H1 (cell line): Measurements from ENCODE around the gene MAPK9. TPM values are rescaled to one million over a fixed set of nuclear protein-coding genes. Genes with fewer than 3 reads are reported as not detected.

Experiments used
- CTCF ChIA-PET: fragments of 300-600 bp; sonication (Branson Sonifier 250); formaldehyde crosslinking; loops from one replicate; lab custom pipeline; 2021; ENCODE audit not compliant: partially characterized antibody; lab: Charles Lee
- POLR2A ChIA-PET: fragments of 300-600 bp; sonication (Branson Sonifier 250); formaldehyde crosslinking; loops from one replicate; lab custom pipeline; 2021; ENCODE audit warnings: inconsistent platforms; ENCODE audit not compliant: partially characterized antibody; lab: Charles Lee
- DNase-seq, 2 experiments: peaks; one replicate each; pipeline versions ENCODE4 v3.0.0 to v3.0.0-alpha.2; 2010 to 2022; ENCODE audit warnings: low spot score in 2 of 2, low read depth in 1 of 2, mixed read lengths in 1 of 2
- FAIRE-seq: peaks from 2 replicates; lab custom pipeline; 2011; peaks lifted over from hg19 to GRCh38; lab: Jason Lieb, UNC
- H2AFZ ChIP-seq: 2 replicates; pipeline ENCODE4 v1.8.1; 2012; ENCODE audit warnings: low read length, inconsistent platforms
- H2AK5ac ChIP-seq: 2 replicates; pipeline ENCODE4 v1.6.1; 2013; ENCODE audit warnings: low read depth, low read length
- H2BK120ac ChIP-seq: replicated peaks from 2 replicates; pipeline ENCODE3; 2013; ENCODE audit warnings: low read depth, low read length, inconsistent platforms
- H2BK12ac ChIP-seq: 2 replicates; pipeline ENCODE4 v1.6.1; 2013; ENCODE audit warnings: low read depth, low read length
- H2BK15ac ChIP-seq: 2 replicates; pipeline ENCODE4 v1.6.1; 2013; ENCODE audit warnings: low read length
- H2BK20ac ChIP-seq: 2 replicates; pipeline ENCODE4 v1.6.1; 2013; ENCODE audit warnings: low read length
- H2BK5ac ChIP-seq: 2 replicates; pipeline ENCODE4 v1.6.1; 2013; ENCODE audit warnings: low read depth, low read length
- H3K14ac ChIP-seq: 2 replicates; pipeline ENCODE4 v1.6.1; 2013; ENCODE audit warnings: inconsistent platforms; ENCODE audit not compliant: insufficient read length
- H3K18ac ChIP-seq: 2 replicates; pipeline ENCODE4 v1.6.1; 2013; ENCODE audit warnings: low read length; ENCODE audit errors: extremely low read depth
- H3K23ac ChIP-seq: 2 replicates; pipeline ENCODE4 v1.6.1; 2013; ENCODE audit warnings: inconsistent platforms; ENCODE audit not compliant: insufficient read length
- H3K23me2 ChIP-seq: 2 replicates; pipeline ENCODE4 v1.6.1; 2013; ENCODE audit warnings: low read depth, low read length
- H3K27ac ChIP-seq: 2 replicates; pipeline ENCODE4 v1.6.1; 2011; ENCODE audit warnings: low read depth, low read length, inconsistent platforms
- H3K27me3 ChIP-seq, 4 experiments: replicated peaks in 1 of 4; 1 replicate in 1 of 4; 2 replicates in 3 of 4; pipeline versions ENCODE4 v1.6.1 to v1.8.1; 2011 to 2013; ENCODE audit warnings: low read length in 3 of 4, mild to moderate bottlenecking in 3 of 4, inconsistent platforms in 2 of 4, mixed read lengths in 2 of 4, moderate library complexity in 1 of 4; ENCODE audit not compliant: control insufficient read depth in 3 of 4, insufficient read depth in 3 of 4; ENCODE audit errors: extremely low read depth in 1 of 4
- H3K36me3 ChIP-seq, 4 experiments: 2 replicates each; pipeline versions ENCODE4 v1.6.1 to v1.8.1; 2011 to 2013; ENCODE audit warnings: mild to moderate bottlenecking in 4 of 4, low read length in 3 of 4, moderate library complexity in 2 of 4, control low read depth in 1 of 4, inconsistent platforms in 1 of 4; ENCODE audit not compliant: insufficient read depth in 4 of 4, control insufficient read depth in 2 of 4
- H3K4ac ChIP-seq: replicated peaks from 2 replicates; pipeline ENCODE3; 2013; ENCODE audit warnings: low read length, low read depth, mixed read lengths, inconsistent platforms; ENCODE audit not compliant: insufficient read length
- H3K4me1 ChIP-seq, 4 experiments: replicated peaks in 1 of 4; 1 replicate in 1 of 4; 2 replicates in 3 of 4; pipeline versions ENCODE4 v1.6.1 to v1.8.1; 2011 to 2013; ENCODE audit warnings: low read length in 3 of 4, inconsistent platforms in 2 of 4, mixed read lengths in 1 of 4; ENCODE audit not compliant: insufficient read depth in 4 of 4, control insufficient read depth in 3 of 4
- H3K4me2 ChIP-seq, 2 experiments: 2 replicates each; pipeline versions ENCODE4 v1.6.1 to v1.8.1; 2011 to 2013; ENCODE audit warnings: low read depth in 2 of 2, low read length in 2 of 2, control low read depth in 1 of 2, inconsistent platforms in 1 of 2, mild to moderate bottlenecking in 1 of 2; ENCODE audit not compliant: insufficient read depth in 1 of 2
- H3K4me3 ChIP-seq, 4 experiments: fragments of 200-600, 300-600 bp in 1 of 4; sonication (generic), shearing (Covaris generic), sonication (Bioruptor Twin) in 1 of 4; 2 replicates each; pipeline versions ENCODE4 v1.5.1 to v1.8.1; 2011 to 2016; ENCODE audit warnings: low read length in 4 of 4, low read depth in 3 of 4, control low read depth in 2 of 4, inconsistent platforms in 2 of 4, mild to moderate bottlenecking in 2 of 4, mixed read lengths in 1 of 4, moderate library complexity in 1 of 4; ENCODE audit not compliant: insufficient read depth in 2 of 4; ENCODE audit errors: extremely low read depth in 1 of 4
- H3K56ac ChIP-seq: replicated peaks from 2 replicates; pipeline ENCODE3; 2013; ENCODE audit warnings: low read depth, mild to moderate bottlenecking, mixed read lengths, low read length, inconsistent platforms; ENCODE audit not compliant: insufficient read length
- H3K79me1 ChIP-seq: 2 replicates; pipeline ENCODE4 v1.6.1; 2013; ENCODE audit warnings: low read depth, low read length, control low read depth
- H3K79me2 ChIP-seq, 2 experiments: 2 replicates each; pipeline versions ENCODE4 v1.6.1 to v1.8.1; 2012 to 2013; ENCODE audit warnings: low read length in 2 of 2, mild to moderate bottlenecking in 2 of 2, inconsistent platforms in 1 of 2; ENCODE audit not compliant: insufficient read depth in 2 of 2, control insufficient read depth in 1 of 2
- H3K9ac ChIP-seq, 4 experiments: replicated peaks in 1 of 4; 1 replicate in 1 of 4; 2 replicates in 3 of 4; pipeline versions ENCODE4 v1.6.1 to v1.8.1; 2011 to 2013; ENCODE audit warnings: low read depth in 3 of 4, low read length in 3 of 4, control low read depth in 2 of 4, mild to moderate bottlenecking in 2 of 4, moderate library complexity in 2 of 4, inconsistent platforms in 1 of 4; ENCODE audit errors: extremely low read depth in 1 of 4
- H3K9me3 ChIP-seq, 2 experiments: 2 replicates each; pipeline versions ENCODE4 v1.6.1 to v1.8.1; 2012 to 2013; ENCODE audit warnings: mild to moderate bottlenecking in 2 of 2, moderate library complexity in 2 of 2, control low read depth in 1 of 2, inconsistent platforms in 1 of 2, low read depth in 1 of 2, low read length in 1 of 2, mixed read lengths in 1 of 2; ENCODE audit not compliant: insufficient read depth in 2 of 2
- H4K20me1 ChIP-seq, 2 experiments: replicated peaks in 1 of 2; 2 replicates each; pipeline versions ENCODE3 to v1.8.1; 2011 to 2013; ENCODE audit warnings: inconsistent platforms in 2 of 2, low read length in 2 of 2, mild to moderate bottlenecking in 1 of 2; ENCODE audit not compliant: insufficient read depth in 2 of 2, control insufficient read depth in 1 of 2
- H4K5ac ChIP-seq: 2 replicates; pipeline ENCODE4 v1.6.1; 2013; ENCODE audit warnings: low read length, low read depth, mixed read lengths, inconsistent platforms; ENCODE audit not compliant: insufficient read length
- H4K8ac ChIP-seq: 2 replicates; pipeline ENCODE4 v1.8.0; 2013; ENCODE audit warnings: mild to moderate bottlenecking, moderate library complexity, low read length, inconsistent platforms; ENCODE audit not compliant: insufficient read depth; ENCODE audit errors: extremely low read depth
- H4K91ac ChIP-seq: replicated peaks from 2 replicates; pipeline ENCODE3; 2013; ENCODE audit warnings: low read length, mixed read lengths, inconsistent platforms; ENCODE audit not compliant: insufficient read length
- WGBS, 2 experiments: shearing (Covaris generic) in 1 of 2; methylation state at CpG; one replicate each; pipeline versions ENCODE4 v1.1.6 to v1.1.7; 2013 to 2015; ENCODE audit warnings: low lambda C conversion rate in 2 of 2, mixed read lengths in 2 of 2, inconsistent platforms in 1 of 2, low coverage in 1 of 2, missing lambda C conversion rate in 1 of 2; ENCODE audit not compliant: insufficient replicate concordance in 2 of 2, insufficient coverage in 1 of 2, insufficient read length in 1 of 2; ENCODE audit errors: extremely low coverage in 1 of 2, missing lambda C conversion rate in 1 of 2; 5-methylcytosine and 5-hydroxymethylcytosine counted together
- polyA plus RNA-seq, 7 experiments: library from polyadenylated mRNA; depleted of rRNA in 3 of 7; stranded (reverse) in 5 of 7; unstranded in 2 of 7; fragments of >200 nt in 5 of 7; fragments of 200-250 nt in 2 of 7; gene quantifications; 1 replicate in 5 of 7; 2 replicates in 1 of 7; 4 replicates in 1 of 7; pipeline versions ENCODE4 v1.2.1 to v1.2.3, GENCODE V29; 2011 to 2013; ENCODE audit warnings: missing spikeins in 2 of 7, mixed read lengths in 2 of 7
- total RNA-seq: library from RNA; stranded (reverse); fragmentation: NEBNext Ultra II Directional; extraction: Animal tissue kit (Norgen Biotek cat#: 25700); gene quantifications from 2 replicates; pipeline ENCODE4 v1.2.1, GENCODE V29; 2021

MAPK9 gene
- total and polyA plus RNA-seq, 2 of the 8 experiments (the other 6 are each of a cell fraction or from before 2014, with no cell fraction given): 22.3 to 43.7 TPM

DNA sequence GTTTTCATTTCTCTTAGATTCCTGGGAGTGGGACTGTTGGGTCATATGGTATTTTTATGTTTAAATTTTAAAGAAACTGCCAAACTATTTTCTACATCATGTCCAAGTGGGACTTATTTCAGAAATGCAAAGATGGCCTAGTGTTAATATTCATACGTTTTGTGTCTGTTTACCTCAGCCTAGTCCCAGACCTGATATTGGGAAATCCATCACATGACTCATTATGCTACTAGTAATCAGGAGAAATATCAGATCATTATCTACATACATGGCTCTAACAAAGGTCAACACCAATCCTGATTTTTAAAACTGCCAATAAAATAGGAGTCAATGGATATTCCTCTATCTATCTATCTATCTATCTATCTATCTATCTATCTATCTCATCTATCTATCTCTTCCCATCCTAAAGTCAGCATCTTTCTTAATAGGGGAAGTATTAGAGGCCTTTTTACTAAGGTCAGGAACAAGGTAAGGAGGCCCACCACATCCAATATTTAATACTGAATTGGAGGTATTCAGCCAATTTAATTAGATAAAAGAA, 87.5 kb downstream of the MAPK9 start:
- Histone ChIP-seq H2BK12ac (no peak overlapping the region), H3K4ac (no peak overlapping the region), H3K23ac (no peak overlapping the region), H3K23me2 (peaks cover 4% of the 10 kb centered on the region; the same call in 1 of the 2 replicates), H3K4me2 (no peak overlapping the region), H3K79me1 (no peaks in the 10 kb centered on the region), H4K91ac (no peak overlapping the region), H2BK20ac (no peak overlapping the region), H3K14ac (no peak overlapping the region), H4K8ac (no peak overlapping the region), H3K56ac (no peak overlapping the region), H4K20me1 (peaks cover 0 to 5% of the 10 kb centered on the region in 2 experiments), H3K27me3 (peaks cover 8 to 21% (median 18%) of the 10 kb centered on the region in 4 experiments; a peak in 6 of 7 replicates), H2BK120ac (no peak overlapping the region), H3K9me3 (no peaks in the 10 kb centered on the region), H3K79me2 (no peaks in the 10 kb centered on the region), H3K36me3 (no peaks in the 10 kb centered on the region), H2BK5ac (no peak overlapping the region), H2AK5ac (no peak overlapping the region), H3K4me3 (no peak overlapping the region), H3K9ac (no peak overlapping the region), H2AFZ (no peak overlapping the region), H3K27ac (no peak overlapping the region), H3K4me1 (peaks cover 0 to 8% (median 4%) of the 10 kb centered on the region in 4 experiments; a peak in 4 of 7 replicates), H2BK15ac (no peak overlapping the region), H3K18ac (no peak overlapping the region), H4K5ac (no peak overlapping the region)
- WGBS, 2 experiments: 100% methylated on average over 1 of the region's 1 CpG; no CpG with 5 or more reads in 1 of the 2 experiments
- ChIA-PET POLR2A (no interaction called here), CTCF (no interaction called here)
- DNase-seq: no peak
- no peak for FAIRE-seq
